NCI-H2107 treated with DMSO at 0.1 percent for 48 hours (cell line): ENCODE measurements around the gene PIGO.

ENCODE experiments used
- DNase-seq: peaks from one replicate; lab custom pipeline; 2025; ENCODE audit not compliant: unreplicated experiment; lab: John Stamatoyannopoulos, UW

PIGO gene

DNA sequence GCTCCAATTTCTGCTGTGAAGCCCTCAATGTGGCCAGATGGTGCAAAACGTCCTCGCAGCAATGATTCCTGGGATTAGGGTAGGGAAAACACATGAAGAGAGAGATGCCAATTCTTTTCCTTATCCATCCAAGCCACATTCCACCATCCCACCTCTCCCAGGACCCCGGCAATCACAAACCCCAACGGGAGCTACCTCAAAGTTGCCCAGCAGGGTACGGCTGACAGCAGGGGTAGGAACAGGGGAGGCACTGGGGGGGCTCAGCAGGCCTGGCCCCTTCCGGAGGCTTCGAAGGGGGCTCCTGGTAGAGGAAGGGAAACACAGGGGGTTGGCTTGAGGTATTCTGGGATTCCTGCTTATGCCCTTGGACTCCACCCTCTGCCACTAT, 9.9 kb upstream of the PIGO start:
- DNase-seq = no peak

DNA sequence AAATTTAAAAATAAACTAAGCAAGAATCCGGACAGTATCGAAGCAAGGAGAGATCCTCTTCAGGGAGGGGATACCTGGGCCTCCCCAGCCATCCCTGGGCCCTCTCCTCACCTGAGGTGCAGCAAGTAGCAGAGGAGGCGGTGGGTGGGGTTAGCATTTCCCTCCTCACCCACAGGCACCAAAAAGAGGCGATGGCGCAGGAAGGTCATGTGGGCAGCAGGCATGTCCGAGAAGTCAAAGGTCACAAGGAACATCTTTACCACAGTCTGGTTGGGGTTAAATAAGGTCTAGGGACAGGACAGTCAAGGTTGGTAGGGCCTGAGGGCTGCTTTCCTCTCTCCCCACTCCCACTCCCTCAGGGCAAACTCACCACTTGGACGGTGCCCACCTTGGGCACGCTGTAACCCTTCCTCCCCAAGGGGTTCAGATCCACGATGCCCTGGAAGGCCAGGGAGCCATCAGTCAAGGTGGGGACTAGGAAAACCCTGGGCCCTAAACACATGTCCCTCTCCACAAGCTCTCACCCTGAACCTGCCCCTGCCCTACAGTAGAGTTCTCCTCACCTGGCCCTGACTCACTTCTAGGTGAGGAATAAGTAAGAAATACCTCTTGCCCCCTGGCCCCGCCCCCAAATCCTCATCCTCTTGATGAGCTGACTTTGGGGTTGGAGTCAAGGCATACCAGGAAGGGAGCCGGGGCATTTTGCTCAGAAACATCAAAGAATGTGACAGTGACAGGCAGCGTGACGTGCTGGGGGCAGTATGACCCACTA, 9.4 kb upstream of the PIGO start:
- DNase-seq = no peak

DNA sequence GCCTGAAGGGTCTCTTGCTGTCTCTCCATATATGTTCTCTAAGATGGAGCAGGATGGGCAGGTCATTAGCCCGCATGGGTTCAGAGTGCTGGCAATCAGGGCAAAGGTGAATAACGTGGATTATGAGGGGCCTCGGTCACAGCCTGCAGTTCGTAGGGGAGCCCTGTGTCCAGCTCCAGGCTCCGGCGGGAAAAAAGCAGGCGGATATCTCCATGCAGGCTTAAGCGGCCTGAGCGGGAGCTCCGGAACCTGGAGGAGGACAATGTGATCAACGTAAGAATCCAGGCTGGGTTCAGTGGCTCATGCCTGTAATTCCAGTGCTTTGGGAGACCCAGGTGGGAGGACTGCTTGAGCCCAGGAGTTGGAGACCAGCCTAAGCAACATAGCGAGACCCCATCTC, 8.7 kb upstream of the PIGO start:
- no peak for DNase-seq

DNA sequence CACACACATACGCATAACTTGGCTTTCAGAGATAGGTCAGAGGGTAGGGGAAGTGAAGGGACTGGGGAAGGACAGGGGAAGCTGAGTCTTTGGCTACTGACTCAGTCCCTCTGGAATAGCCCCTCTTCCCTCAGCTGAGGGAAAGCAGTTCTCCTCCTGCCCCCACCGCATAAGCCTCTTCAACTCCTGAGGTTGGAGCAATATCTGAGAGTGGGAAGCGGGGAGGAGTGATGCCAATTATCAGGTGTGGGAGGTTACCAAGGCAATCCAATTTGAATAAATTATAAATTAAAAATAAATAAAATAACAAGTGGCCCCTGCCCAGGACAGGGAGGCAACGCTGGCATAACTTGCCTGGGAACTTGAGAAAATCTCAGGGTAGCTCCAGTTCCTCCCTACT, 8.2 kb upstream of the PIGO start:
- no peak for DNase-seq

DNA sequence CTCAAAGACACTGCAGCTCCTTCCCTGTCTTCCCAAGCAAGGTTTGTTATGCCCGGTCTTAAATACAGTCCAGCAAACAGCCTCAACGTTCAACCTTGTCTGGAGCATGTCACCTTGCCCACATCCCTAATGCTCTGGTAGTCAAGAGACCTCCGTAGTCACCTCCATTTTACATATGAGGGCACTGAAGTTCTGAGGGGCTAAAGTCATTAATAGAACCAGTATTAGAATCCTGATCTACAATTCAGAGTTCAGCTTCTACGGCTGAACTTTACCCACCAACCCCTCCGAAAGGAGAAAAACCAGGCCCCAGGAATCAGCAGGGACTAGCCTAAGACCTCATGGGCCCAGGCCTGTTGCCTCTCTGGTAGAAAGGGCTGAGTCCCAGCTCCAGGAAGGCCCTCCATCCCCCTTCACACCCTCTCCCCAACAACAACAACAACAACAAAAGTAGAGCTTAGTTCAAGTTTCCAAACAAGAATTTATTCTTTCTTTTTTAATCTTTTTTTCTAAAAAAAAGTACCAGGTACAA, 7.3 kb upstream of the PIGO start:
- DNase-seq = no peak

DNA sequence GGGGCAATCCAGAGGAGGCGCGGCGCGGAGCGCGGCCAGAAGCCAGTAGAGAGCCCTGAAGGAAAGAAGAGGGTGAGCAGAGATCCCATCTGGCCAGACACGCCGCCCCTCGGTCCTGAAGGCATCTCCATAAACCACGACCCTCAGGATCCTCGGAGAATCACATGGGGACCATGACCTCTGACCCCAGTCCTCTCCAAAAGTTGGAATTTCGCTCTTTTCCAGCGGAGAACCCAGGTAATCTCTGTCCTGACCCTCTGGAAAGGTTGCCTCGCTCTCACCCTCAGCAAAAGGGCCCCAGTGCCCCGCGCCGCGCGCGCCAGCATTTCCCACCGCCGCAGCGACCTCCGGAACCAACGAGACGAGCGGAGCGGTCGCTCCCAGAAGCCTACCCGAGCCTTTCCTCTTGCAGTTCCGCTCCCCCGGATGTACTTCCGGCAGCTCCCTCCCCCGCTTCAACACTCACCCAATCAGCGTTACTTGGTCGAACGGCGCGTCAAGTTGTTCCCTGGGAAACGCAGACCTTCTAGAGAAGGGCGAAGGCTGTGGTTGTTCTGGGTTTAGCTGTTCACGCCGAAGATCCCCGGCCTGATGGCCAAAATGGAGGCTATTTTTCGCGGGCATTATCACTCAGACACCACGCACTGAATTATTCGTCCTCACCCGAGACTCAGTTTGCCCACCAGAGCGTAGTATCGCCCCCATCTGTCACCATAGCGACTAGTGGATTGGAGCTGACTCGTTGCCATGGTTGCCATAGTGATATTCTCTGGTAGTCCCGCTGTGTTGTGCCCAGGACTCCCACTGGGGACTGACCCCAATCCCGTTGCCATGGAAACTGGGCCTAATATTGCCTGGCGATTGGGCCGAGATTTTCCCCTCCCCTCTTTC, 6.6 kb upstream of the PIGO start, which contains the start of gene STOML2:
Gene STOML2 (minus strand): TSS at position 363 of the 891 bp plus-strand sequence. CDS start 37 bp downstream, at position 326.
- DNase-seq = peak; percentile 92

DNA sequence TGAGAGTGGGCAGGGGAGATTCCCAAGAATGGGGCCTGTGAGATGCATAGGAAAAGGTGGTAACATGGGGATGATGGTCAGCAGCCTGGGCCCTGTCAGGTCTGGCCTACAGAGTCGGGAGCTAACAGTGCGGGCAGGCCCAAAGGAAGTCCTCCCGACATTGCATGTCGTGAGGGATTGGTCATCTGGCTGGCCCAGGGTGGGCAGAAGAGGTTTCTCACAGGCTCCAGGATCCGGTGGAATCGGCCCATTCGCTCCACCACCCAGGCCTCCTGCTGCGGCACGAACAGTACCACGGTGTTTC, 6.0 kb upstream of the PIGO start:
- DNase-seq = no peak

DNA sequence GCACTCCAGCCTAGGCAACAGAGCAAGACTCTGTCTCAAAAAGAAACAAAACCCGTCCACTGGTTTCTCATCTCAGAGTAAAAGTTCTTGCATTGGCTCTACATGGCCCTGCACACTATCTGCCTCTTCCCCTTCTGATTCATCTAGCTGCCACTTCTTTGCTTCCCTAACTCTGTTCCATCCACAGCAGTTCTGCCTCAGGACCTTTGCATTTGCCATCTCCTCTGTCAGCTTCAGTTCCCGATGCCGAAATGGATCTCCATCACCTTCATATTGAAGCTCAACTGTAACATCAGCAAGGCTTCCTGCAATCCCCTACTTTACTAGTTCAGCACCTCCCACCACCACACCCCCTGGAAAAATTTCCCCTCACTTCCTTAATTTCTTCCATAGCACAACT, 1.2 kb upstream of the PIGO start:
- no peak for DNase-seq

DNA sequence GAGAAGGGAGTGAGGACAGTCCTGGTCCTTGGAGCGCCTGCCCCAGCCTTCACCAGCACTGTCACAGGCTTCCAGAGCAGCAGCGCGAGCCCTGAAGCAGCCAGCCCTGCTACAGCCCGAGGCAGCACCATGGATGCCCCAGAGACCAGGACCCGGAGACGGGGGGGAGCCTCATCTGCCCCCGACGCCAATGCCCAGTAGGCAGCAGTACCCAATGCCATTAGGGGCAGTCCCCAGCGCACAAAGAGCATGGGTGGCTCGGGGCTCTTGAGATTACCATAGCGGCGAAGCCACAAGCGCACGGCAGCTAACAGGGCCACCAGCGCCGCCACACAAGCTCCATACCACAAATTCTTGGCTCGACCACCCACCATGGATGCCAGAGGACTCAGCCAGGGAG, 4.9 kb downstream of the PIGO start:
- DNase-seq = no peak

DNA sequence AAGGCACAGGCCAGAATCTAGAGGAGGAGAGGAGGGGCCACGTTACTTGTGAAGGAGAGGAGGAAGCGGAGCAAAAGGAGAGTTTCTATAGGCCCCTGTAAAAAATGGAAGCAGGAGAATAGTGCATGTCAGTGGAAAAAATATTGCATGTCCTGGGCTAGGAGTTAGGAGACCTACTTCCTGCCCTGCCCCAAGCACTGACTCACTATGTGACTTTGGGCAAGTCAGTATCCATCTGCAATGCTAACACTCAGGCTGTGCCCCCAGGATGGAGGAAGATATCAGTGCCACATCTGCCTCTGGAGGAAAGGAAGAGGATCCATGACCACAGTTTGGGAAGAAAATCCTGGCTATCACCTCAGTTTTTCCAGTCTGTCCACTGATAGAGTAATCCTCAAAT, 7.0 kb downstream of the PIGO start:
- no peak for DNase-seq

DNA sequence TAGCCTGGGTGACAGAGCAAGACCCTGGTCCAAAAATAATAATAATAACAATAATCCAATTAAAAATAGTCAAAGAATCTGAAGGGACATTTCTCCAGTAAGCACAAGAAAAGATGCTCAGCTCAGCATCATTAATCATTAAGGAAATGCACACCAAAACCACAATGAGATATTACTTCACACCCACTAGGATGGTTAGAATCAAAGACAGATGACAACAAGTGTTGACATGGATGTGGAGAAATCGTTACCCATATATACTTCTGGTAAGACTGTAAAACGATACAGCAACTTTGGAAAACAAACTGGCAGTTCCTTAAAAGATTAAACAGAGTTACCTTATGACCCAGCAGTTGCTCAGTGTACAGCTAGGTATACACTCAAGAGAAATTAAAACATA, 11.3 kb downstream of the PIGO start:
- DNase-seq = no peak

DNA sequence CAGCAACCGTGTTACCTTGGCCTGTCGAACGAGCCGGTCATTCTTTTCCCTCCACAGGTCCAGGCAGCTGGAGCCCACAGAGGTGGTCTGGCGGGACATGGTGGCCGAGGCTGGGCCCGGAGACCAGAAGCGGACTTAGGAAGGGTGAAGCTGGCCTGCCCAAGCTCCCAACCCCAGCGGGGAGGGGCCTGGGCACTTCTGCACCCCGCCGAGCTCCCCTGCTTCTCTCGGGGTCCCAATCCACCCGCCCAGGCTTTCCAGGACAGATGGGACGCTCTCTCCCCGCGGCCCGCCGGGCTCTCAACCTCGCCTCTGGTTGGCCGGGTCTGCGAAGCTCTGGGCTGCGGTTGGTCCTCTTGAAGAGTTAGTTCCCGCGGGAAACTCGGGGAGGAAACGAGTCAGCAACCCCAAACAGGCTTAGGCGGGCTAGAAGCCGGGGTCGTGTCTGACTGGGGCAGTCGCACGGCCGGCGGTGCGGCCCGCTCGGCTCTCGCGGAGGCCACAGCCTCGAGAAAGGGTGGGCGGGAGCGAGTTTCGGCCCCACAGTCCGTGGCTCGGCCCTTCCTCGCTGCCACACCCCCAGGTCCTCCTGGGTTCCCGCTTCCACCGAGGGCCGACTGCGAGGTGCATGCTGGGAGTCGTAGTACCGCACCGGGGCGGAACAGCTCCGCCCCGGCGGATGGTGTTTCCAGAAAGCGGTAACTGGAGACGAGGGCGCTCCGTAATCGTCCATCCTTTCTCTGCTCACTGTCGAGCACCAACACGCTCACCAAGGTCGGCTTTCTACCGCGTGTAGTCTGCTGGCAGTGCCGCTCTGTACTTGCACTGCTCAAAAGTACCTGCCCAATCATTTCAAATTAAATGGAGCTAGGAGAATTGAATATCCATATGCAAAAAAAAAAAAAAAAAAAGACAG, 16.7 kb downstream of the PIGO start, which contains the start of gene FANCG:
Gene FANCG (minus strand): TSS at position 517 of the 916 bp plus-strand sequence. CDS start 418 bp downstream, at position 99.
- peak; percentile 79 for DNase-seq

DNA sequence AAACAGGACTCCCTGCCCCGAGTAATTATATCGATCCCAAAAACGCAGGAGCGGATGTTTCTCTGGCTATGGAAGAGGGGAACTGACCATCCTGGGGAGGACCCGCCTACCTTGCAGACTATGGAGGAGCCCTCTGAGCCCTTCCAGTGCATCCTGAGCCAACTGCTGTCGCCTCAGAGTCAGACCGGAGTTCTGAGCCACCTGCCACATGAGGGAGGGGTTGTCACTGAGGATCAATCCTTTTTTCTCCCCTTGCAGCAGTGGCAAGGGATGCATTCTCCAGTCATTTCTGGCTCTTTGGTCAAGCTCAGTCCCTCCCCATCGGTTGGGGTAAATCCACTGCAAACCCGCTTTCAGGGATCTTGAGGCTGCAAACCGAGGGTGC, 17.4 kb downstream of the PIGO start:
- no peak for DNase-seq

DNA sequence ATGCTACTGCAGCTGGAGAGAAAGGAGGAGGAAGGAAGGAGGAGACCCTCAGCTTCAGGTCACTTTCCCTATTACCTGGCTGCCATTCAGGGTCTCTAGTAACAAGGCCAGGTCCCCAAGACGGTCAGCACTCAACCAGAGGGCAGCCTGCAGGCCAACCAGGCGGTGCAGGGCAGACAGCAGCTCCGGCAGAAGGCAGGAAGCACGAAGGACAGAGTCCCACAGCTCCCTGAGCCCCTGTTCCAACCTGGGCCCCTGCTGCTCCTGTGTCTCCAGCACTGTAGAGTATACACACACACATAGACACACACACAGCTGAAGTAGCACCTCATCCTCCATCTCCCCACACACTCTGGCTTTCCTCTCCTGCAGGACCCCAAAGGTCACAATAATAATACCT, 18.3 kb downstream of the PIGO start:
- DNase-seq = no peak

DNA sequence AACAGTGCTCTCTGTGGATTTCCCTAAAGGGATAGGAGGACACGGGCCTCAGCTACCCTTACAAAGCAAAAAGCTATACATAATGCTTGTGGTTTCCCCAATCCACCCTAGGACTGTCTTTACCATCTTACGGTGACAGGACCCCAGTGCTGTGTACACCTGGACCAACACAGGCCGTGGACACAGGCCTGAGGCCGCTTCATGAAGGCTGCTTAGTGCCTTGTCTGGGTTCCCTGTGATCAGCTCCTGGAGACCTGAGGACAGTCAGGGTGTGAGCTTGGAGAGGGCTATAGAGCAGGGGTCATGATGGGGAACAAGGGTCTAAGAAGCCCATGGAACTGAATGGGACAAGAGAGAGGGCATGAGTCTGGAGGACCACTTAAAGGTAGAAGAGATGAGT, 19.5 kb downstream of the PIGO start:
- DNase-seq = no peak

DNA sequence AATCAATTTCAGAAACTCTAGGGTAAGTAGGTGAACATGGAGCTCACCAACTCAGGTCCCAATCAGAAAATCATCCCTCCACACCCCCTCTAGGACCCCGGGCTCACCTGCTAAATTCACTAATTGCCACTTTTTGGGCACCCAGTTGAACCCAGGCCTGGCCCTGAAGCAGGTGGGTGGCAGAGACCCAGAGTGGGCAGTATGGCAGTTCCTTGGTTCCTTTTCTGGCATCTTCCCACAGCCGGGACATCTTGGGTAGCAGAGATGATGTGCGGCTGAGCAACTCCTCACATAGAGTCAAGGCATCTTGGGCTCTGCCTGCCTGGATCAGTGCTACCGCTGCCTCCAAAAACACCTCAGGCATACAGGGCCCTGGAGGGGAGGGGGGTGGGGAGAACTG, 21.0 kb downstream of the PIGO start:
- no peak for DNase-seq

DNA sequence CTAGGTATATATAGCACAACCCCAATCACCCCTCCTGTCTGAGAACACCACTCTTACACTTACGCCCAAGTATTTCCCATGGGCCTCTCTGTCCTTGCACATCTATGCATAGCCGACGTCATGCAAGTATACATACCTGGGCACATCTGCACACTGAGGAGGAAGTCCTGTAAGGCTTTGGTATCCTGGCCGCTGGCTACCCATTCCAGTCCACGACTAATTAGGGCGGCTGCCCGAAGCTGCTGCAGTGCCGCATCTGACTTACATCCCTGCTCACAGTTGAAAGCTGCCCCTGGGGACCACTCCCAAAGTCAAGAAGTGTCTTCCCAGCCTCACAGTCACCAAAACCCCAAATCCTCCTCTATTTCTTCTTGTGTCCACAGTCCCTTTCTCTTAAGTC, 21.6 kb downstream of the PIGO start:
- DNase-seq = no peak

DNA sequence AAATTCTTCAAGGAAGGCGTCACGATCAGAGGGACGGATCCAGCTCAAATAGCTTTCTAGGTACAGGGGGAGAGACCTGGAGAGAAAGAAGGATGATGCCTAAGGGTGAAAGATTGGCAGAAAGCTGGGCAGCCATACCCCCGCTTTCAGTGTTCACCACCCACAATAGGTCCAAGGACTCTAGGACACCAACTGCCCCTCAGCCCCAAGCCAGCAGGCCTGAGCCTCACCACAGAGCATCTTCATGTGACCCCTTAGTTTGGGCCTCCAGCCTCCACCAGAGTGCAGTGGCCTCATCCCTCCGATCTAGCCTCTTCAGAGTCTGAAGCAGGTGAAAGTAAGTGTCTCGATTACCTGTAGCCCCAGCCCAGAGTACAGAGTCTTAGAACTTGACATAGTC, 22.2 kb downstream of the PIGO start:
- no peak for DNase-seq

DNA sequence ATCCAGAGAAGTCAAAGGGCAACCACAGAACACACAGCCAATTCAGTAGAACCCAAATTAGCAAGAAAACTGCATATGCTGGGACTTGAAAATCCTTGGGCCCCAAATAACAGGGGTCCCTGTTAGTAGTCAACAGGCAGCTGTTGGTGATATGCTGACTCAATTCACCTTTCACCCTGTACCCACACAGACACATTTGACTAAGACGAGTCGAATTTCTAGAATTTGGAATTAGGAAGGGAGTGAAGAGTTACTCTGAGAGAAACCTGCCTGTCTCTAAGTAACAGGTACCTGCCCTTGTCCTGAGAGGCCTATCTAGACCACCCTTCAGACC, 23.1 kb downstream of the PIGO start:
- no peak for DNase-seq

DNA sequence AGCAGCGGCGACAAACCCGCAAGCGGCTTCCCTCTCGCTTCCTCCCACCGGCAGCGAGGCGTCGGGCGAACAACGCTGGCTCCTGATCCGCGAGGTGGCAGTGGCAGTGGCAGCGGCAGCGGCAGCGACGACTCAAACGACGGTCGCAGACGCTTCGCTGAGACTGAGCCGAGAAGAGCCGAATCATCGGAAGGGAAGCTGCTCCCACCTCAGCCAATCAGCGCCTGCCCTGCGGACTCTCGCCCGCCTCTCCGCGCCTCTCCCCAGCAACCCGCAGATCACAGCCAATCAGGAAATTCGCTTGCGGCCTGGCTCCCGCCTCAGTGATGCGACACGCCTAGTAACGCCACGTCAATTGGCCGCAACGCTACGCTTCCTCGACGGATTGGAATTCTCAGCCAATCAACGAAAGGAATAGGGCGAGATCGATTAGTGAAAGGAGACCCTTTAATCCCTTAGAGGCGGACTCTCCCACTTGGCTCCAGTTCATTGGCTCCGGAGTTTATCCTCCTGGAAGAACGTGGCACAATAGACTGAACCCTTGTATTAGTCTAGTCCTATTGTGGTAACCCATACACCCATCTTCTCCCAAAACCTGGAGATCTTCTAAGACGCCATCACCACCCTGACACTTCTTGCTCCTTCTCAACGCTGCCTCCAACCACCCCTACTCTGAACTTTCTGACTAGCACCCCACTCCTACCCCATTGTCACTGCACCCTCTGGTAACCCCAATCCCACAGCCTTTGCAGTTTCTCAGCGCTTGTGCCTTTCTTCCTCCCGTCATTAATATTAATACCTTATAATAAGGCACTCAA, 23.7 kb downstream of the PIGO start, which contains the start of gene VCP:
Gene VCP (minus strand): TSS at position 165 of the 818 bp plus-strand sequence. CDS start 272 bp downstream, outside the sequence.
- peak; percentile 96 for DNase-seq
